PC-3 (cell line): ENCODE measurements around the gene SMIM27. TPM values are rescaled to one million over a fixed set of nuclear protein-coding genes. Genes with fewer than 3 reads are reported as not detected.

ENCODE experiments used
- ATAC-seq: fragments of 200-7000 bp; cut with Tn5 transposase; 2 replicates; pipeline ENCODE4 v1.9.1; 2020; ENCODE audit warnings: mild to moderate bottlenecking, moderate library complexity
- BruUV-seq: library from RNA; stranded (reverse); fragments of 400-500 nt; replicated peaks from 2 replicates; lab custom pipeline; 2021; lab: Mats Ljungman, UMichigan
- CTCF ChIA-PET: fragments of 300-600 bp; sonication (Branson Sonifier 250); formaldehyde crosslinking; loops from one replicate; lab custom pipeline; 2022; ENCODE audit warnings: antibody characterized with exemption; lab: Charles Lee
- POLR2A ChIA-PET: fragments of 300-600 bp; sonication (Branson Sonifier 250); formaldehyde crosslinking; loops from one replicate; lab custom pipeline; 2022; ENCODE audit warnings: antibody characterized with exemption; ENCODE audit not compliant: unreplicated experiment; lab: Charles Lee
- DNase-seq: peaks from one replicate; pipeline ENCODE4 v3.0.0-alpha.2; 2015
- H2AFZ ChIP-seq: fragments of 300-600 bp; sonication (generic); 2 replicates; pipeline ENCODE4 v1.6.0; 2016; ENCODE audit warnings: antibody characterized with exemption, low read length
- H3F3A ChIP-seq: fragments of 300-600 bp; sonication (generic); one replicate; pipeline ENCODE4 v1.6.0; 2017; ENCODE audit warnings: antibody characterized with exemption, low read length, control low read depth, mild to moderate bottlenecking; ENCODE audit not compliant: unreplicated experiment
- H3K27ac ChIP-seq: fragments of 300-600 bp; sonication (generic); 2 replicates; pipeline ENCODE4 v1.5.1; 2016; ENCODE audit warnings: mild to moderate bottlenecking, low read length
- H3K27me3 ChIP-seq: fragments of 300-600 bp; sonication (generic); 2 replicates; pipeline ENCODE4 v1.6.1; 2016; ENCODE audit warnings: low read length, mixed read lengths
- H3K36me3 ChIP-seq: fragments of 300-600 bp; sonication (generic); 2 replicates; pipeline ENCODE4 v1.6.1; 2016; ENCODE audit warnings: low read depth, mixed run types, low read length, mixed read lengths
- H3K4me1 ChIP-seq: fragments of 300-600 bp; sonication (generic); 2 replicates; pipeline ENCODE4 v1.5.1; 2016; ENCODE audit warnings: low read length; ENCODE audit not compliant: insufficient read depth
- H3K4me2 ChIP-seq: fragments of 300-600 bp; sonication (generic); 2 replicates; pipeline ENCODE4 v1.6.0; 2016; ENCODE audit warnings: low read length
- H3K4me3 ChIP-seq: fragments of 300-600 bp; sonication (generic); 2 replicates; pipeline ENCODE4 v1.5.1; 2016; ENCODE audit warnings: mild to moderate bottlenecking, low read length, mixed read lengths
- H3K79me2 ChIP-seq: fragments of 300-600 bp; sonication (generic); 2 replicates; pipeline ENCODE4 v1.6.1; 2017; ENCODE audit warnings: low read length, mixed read lengths
- H3K9ac ChIP-seq: fragments of 300-600 bp; sonication (generic); 2 replicates; pipeline ENCODE4 v1.6.0; 2016; ENCODE audit warnings: mild to moderate bottlenecking, low read length
- H3K9me2 ChIP-seq: fragments of 300-600 bp; sonication (generic); replicated peaks from 2 replicates; pipeline ENCODE4 v1.6.1; 2016; ENCODE audit warnings: mixed run types, low read length, mixed read lengths
- H3K9me3 ChIP-seq: fragments of 300-600 bp; sonication (generic); 2 replicates; pipeline ENCODE4 v1.6.1; 2016; ENCODE audit warnings: low read length, mixed read lengths
- H4K20me1 ChIP-seq: fragments of 300-600 bp; sonication (generic); 2 replicates; pipeline ENCODE4 v1.6.1; 2016; ENCODE audit warnings: low read length, mixed read lengths
- EZH2 ChIP-seq: fragments of 300-600 bp; sonication (generic); IDR thresholded peaks from one replicate; pipeline ENCODE4 v1.6.1; 2017; ENCODE audit warnings: antibody characterized with exemption, mild to moderate bottlenecking, low read length; ENCODE audit not compliant: unreplicated experiment
- EZH2phosphoT487 ChIP-seq: fragments of 300-600 bp; sonication (generic); IDR thresholded peaks from 2 replicates; pipeline ENCODE4 v1.6.1; 2018; ENCODE audit warnings: mild to moderate bottlenecking, antibody characterized with exemption, low read length, borderline replicate concordance
- intact Hi-C: fragments of 100-400 bp; cut with micrococcal nuclease; formaldehyde crosslinking; loops from 2 replicates; pipeline ENCODE4 v1.9.0; 2023
- total RNA-seq: library from RNA; depleted of rRNA; stranded (reverse); fragments of >200 nt; gene quantifications from 2 replicates; pipeline ENCODE4 v1.2.3, GENCODE V29; 2014
- TF ChIP-seq, protein P1 (sequence below): fragments of 300-600 bp; sonication (generic); conservative IDR thresholded peaks from 2 replicates; pipeline ENCODE4 v1.5.1; 2017; ENCODE audit warnings: antibody characterized with exemption, low read depth, mild to moderate bottlenecking, low read length

SMIM27 gene
- total RNA-seq, 1 experiment from 2014 or later, result 3.0 TPM

DNA sequence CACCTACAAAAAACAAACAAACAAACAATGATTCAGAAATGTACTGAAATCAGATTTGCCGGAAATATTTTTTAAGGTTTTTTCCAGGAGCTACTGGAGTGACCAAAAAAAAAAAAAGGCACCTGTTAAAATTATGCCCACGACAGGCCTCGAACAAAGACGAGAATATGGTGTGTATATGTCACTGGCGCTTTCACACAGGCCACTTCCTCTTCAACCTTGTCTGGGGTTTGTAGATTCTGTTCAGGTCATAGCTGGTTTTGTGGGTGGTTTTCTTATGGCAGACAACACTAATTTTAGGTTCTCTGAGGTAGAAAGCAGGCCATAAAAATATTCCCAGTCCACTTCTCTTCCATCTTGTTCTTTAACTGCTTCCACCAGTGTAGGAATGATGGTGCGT, 13.8 kb downstream of the SMIM27 start:
- Histone ChIP-seq H4K20me1 (peaks cover 9% of the 10 kb centered on the region; the same call in 1 of the 2 replicates), H3K27me3 (no peaks in the 10 kb centered on the region), H3K9me2 (no peaks in the 10 kb centered on the region), H3K4me2 (no peak overlapping the region), H3K4me1 (peaks cover 3% of the 10 kb centered on the region), H3K27ac (no peak overlapping the region), H3K79me2 (peaks cover 29% of the 10 kb centered on the region), H3K36me3 (no peaks in the 10 kb centered on the region), H2AFZ (no peak overlapping the region), H3K9me3 (no peaks in the 10 kb centered on the region), H3F3A (no peaks in the 10 kb centered on the region), H3K4me3 (no peak overlapping the region), H3K9ac (no peak overlapping the region)
- ATAC-seq (no peak), DNase-seq (no peak)
- BruUV-seq, result no TSS peak
- ChIA-PET CTCF (no interaction called here), POLR2A (interaction anchor here (0.6 kb wide), 1 partner anchor 14 kb away, joined by 4 read pairs; no protein-coding TSS in a partner anchor)
- TF ChIP-seq EZH2, result no peak
- TF ChIP-seq, protein P1, sequence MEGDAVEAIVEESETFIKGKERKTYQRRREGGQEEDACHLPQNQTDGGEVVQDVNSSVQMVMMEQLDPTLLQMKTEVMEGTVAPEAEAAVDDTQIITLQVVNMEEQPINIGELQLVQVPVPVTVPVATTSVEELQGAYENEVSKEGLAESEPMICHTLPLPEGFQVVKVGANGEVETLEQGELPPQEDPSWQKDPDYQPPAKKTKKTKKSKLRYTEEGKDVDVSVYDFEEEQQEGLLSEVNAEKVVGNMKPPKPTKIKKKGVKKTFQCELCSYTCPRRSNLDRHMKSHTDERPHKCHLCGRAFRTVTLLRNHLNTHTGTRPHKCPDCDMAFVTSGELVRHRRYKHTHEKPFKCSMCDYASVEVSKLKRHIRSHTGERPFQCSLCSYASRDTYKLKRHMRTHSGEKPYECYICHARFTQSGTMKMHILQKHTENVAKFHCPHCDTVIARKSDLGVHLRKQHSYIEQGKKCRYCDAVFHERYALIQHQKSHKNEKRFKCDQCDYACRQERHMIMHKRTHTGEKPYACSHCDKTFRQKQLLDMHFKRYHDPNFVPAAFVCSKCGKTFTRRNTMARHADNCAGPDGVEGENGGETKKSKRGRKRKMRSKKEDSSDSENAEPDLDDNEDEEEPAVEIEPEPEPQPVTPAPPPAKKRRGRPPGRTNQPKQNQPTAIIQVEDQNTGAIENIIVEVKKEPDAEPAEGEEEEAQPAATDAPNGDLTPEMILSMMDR, result no peak
- TF ChIP-seq EZH2phosphoT487, result no peak
- intact Hi-C loops, result no loop called here

DNA sequence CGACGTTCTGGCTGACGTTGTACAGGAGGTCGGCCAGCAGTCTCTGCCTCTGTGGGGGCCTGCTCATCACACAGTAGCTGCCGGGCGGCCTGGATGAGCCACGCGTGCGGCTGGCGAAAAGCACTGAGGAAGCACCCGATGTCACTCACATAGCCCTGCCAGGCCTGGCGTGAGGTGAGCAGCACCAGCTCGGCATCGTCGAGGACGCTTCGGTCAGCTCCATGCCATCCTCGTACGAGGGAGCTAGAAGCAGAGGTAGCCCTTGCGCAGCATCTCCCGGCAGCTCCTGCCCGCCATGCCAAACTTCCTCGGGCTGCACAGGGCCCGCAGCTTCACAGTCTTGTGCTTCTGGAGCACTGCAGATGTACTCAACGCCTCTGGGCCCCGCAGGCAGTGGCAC, 14.6 kb downstream of the SMIM27 start:
- H3K27me3 ChIP-seq, result no peaks in the 10 kb centered on the region
- no peak overlapping the region for H3K9ac ChIP-seq
- ChIA-PET POLR2A (no interaction called here), CTCF (no interaction called here)
- ATAC-seq (no peak), DNase-seq (no peak)
- H4K20me1 ChIP-seq, result peaks cover 10% of the 10 kb centered on the region; the same call in 1 of the 2 replicates
- H3K4me1 ChIP-seq, result peaks cover 11% of the 10 kb centered on the region
- intact Hi-C loops, result no loop called here
- H3K9me2 ChIP-seq, result no peaks in the 10 kb centered on the region
- no peak overlapping the region for H3K27ac ChIP-seq
- TF ChIP-seq EZH2phosphoT487 (no peak), EZH2 (no peak)
- TF ChIP-seq, protein P1, result no peak
- no peaks in the 10 kb centered on the region for H3K36me3 ChIP-seq
- no peak overlapping the region for H3K4me3 ChIP-seq
- BruUV-seq, result no TSS peak
- no peaks in the 10 kb centered on the region for H3K9me3 ChIP-seq
- H2AFZ ChIP-seq, result no peak overlapping the region
- H3K4me2 ChIP-seq, result no peak overlapping the region
- no peaks in the 10 kb centered on the region for H3F3A ChIP-seq
- peaks cover 36% of the 10 kb centered on the region for H3K79me2 ChIP-seq

DNA sequence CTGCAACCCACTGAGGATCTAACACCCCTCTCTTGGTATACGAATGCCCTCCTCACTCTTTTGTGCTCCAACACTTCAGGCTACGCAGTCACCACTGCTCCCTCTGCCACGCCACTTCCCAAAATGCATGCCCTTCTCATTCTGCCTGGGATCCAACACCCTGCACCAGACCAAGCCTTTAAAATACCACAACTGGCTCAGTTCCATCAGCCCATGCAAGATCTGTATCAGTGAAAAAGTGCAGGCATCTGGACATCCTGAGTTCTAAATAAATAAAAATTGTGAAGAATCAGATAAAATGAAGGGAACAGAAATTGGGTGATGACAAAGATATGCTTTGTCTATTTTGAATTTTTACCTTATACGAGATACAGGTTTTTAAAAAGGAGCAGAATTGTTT, 18.1 kb downstream of the SMIM27 start:
- Histone ChIP-seq H3K9me3 (no peaks in the 10 kb centered on the region), H3F3A (peaks cover 3% of the 10 kb centered on the region), H3K36me3 (no peaks in the 10 kb centered on the region), H2AFZ (no peak overlapping the region), H3K27me3 (no peaks in the 10 kb centered on the region), H3K4me1 (peaks cover 17% of the 10 kb centered on the region), H3K9me2 (no peaks in the 10 kb centered on the region), H4K20me1 (peaks cover 10% of the 10 kb centered on the region; the same call in 1 of the 2 replicates), H3K79me2 (peaks cover 37% of the 10 kb centered on the region), H3K4me3 (no peak overlapping the region), H3K4me2 (no peak overlapping the region), H3K9ac (no peak overlapping the region), H3K27ac (no peak overlapping the region)
- DNase-seq (no peak), ATAC-seq (no peak)
- CTCF ChIA-PET, result no interaction called here
- intact Hi-C loops, result loop anchor here (5.0 kb wide), 1 partner anchor 138 kb away; no protein-coding TSS in a partner anchor
- POLR2A ChIA-PET, result no interaction called here
- TF ChIP-seq EZH2phosphoT487 (no peak), EZH2 (no peak)
- TF ChIP-seq, protein P1, result no peak
- BruUV-seq, result no TSS peak
